Esophagus muscularis mucosa (tissue), 3 donors: ENCODE measurements around the gene ARHGAP15.

ENCODE experiments used
- CTCF ChIP-seq, 3 experiments: fragments of 200-600 bp in 2 of 3; fragments of 450-650 bp in 1 of 3; sonication (generic) in 2 of 3; IDR thresholded peaks; one replicate each; pipeline ENCODE4 v1.5.1; 2017 to 2019; ENCODE audit warnings: antibody characterized with exemption in 3 of 3, mild to moderate bottlenecking in 2 of 3, moderate library complexity in 1 of 3
- POLR2AphosphoS5 ChIP-seq, 2 donors: sonication (generic); formaldehyde crosslinking; IDR thresholded peaks; one replicate each; pipeline ENCODE4 v1.6.1; 2017; ENCODE audit warnings: antibody characterized with exemption in 2 of 2

DNA sequence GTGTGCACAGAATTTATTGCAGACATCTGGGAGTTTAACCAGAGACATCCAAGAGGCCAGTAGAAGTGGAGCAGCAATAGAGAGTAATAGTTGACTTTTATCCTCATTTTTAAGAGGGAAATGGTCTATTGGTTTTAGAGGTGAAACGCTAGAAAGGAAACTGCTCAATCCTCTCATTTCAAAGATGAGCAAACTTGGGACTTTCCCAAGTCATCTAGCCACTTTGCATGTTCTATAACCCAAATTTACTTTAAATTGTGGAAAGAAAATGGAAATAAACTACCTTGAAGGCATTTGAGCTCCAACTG, 601.7 kb downstream of the ARHGAP15 start:
- no peak for TF ChIP-seq CTCF (IDR thresholded peaks at IDR 0.05)
- no peak for TF ChIP-seq POLR2AphosphoS5 (IDR thresholded peaks at IDR 0.05)
